CD4-positive, alpha-beta T cell treated with Interleukin-15 for 4 hours (primary cell): Measurements from ENCODE around the gene PROK1.
"Not testable (repeated sequence)": the region's sequence is repeated elsewhere in the genome, so short reads cannot be mapped to it uniquely, and the experiment has no call there.

Experiments
- DNase-seq: peaks from one replicate; pipeline ENCODE4 v3.0.0-alpha.2; 2020; ENCODE audit warnings: low spot score

PROK1 gene

DNA sequence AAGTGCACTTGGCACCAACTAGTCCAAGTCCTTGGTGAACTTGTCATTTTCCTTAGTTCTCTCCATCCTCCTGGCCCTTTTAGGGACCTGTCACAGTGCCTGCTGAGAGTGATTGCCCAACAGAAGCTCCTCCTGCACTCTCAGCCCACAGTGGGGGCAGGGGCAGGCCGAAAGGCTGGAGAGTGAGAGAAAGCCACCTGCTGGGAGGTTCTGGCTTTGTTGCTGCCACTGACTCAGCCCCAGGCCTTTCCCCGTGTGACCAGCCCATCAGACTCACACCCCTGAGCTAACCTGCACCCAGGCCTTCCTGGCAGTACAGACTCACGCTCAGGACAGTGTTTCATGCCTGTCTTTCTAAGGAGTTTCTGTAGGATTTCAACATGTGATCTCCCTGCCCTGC, 17.1 kb upstream of the PROK1 start:
- DNase-seq: no peak

DNA sequence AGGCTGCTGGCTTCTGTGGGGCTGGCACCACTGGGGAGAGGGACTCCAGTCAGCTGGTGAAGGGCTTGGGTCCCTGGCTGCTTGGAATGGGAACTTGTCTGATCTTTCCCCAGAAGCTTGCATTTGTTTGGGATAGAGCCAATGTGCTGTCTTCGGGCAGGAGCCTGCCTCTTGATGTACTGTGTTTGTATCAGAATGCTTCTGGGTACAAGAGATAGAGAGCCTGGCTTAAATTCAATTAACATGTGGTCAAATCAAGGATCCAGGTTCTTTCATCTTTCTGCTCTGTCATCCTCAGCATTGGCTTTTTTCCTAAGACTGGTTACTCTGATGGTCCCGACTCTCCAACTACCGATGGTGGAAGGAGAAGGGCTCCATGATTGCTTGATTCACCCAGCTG, 16.0 kb upstream of the PROK1 start:
- DNase-seq: no peak

DNA sequence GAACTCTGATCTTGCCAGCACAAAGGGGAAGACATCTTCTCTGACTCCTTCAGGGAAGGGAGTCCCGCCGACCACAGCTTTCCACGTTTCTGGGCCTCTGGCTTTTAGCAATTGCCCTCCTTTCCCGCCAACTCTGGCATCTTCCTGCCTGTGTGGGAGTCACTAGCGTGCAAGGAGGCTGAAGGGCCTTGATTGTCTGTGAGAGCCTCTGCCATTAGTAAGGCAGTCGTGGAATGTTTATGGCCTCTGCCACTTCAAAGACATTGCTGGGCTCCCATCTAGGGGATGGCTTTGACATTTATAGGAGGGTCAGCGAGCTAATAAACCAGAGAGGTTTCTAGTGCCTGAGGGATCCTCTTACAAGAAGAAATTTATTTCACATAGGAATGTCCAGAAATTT, 14.3 kb upstream of the PROK1 start:
- no peak for DNase-seq

DNA sequence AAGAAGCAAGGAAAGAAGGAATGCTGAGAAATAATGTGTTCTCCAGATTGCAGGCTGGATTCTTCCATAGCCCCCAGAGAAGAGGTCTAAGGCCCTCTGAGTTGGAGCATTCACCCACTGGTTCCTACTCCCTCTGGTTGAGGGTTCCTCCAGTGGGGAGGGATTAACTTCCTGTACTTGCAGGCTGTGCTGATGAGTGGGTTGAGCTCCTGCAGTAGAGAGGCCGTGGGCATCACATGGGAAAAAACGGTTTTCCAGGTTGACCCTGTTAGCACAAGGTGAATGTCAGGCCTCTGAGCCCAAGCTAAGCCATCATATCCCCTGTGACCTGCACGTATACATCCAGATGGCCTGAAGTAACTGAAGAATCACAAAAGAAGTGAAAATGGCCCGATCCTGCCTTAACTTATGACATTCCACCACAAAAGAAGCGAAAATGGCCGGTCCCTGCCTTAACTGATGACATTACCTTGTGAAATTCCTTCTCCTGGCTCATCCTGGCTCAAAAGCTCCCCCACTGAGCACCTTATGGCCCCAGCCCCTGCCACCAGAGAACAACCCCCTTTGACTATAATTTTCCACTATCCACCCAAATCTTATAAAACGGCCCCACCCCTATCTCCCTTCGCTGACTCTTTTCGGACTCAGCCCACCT, 13.2 kb upstream of the PROK1 start:
- DNase-seq: not testable (repeated sequence)

DNA sequence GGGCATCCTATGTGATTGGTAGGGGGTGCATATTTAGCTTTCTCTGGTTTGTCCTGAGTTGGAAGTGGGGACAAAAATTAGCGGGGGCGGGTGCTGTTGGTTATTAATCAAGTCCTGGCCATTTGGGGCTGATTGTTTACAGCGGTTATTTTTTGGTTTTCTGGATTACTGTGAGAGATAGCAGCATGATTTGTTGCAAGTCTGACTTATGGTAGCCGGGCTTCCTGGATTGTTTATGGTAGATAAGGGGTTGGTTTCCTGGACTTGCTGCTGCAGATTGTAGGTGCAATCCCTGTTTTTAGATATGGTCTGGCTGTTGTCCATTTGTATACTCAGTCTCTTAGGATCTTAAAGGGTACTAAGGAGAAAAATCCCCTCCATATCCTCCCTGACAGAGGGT, 12.1 kb upstream of the PROK1 start:
- no peak for DNase-seq

DNA sequence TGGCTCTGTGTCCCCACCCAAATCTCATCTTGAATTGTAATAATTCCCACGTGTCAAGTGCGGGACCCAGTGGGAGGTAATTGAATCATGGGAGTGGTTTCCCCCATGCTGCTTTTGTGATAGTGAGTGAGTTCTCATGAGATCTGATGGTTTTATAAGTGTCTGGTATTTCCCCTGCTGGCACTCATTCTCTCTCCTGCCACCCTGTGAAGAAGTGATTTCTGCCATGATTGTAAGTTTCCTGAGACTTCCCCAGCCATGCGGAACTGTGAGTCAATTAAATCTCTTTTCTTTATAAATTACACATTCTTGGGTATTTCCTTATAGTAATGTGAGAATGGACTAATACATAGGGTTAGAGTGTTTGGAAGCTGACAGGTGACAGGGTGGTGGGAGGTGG, 11.1 kb upstream of the PROK1 start:
- not testable (repeated sequence) for DNase-seq

DNA sequence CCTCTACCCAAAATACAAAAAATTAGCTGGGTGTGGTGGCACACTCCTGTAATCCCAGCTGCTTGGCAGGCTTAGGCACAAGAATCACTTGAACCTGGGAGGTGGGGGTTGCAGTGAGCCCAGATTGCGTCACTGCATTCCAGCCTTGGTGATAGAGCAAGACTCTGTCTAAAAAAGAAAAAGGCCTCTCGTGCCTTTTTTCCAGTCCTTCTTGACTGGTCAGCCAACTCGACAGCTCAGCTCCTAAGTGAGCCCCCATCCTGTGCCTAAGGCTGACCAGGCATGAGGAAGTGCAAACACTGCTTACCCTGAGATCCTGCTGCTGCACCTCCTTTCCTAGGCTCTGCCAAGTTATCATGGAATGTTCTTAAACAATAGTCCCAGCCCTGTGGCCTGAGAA, 10.1 kb upstream of the PROK1 start:
- DNase-seq: no peak

DNA sequence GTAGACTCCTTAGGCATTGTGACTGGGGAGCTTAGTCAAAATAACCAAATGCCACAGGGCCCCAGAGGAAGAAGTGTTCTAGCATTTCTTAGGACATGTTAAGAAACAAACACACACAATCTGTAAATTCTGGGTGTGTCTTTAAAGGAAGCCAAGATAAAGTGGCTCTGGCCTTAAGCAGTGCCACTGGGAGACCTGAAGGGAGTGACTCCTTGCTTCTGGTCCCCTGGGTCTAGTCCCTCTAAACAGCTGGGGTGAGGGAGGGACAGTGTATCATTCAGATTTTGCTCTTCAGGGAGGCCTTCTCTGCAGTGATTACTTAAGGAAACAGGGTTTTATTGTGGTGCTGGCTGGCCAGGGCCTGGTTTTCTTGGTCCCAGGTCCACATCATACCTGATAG, 9.1 kb upstream of the PROK1 start:
- DNase-seq: no peak

DNA sequence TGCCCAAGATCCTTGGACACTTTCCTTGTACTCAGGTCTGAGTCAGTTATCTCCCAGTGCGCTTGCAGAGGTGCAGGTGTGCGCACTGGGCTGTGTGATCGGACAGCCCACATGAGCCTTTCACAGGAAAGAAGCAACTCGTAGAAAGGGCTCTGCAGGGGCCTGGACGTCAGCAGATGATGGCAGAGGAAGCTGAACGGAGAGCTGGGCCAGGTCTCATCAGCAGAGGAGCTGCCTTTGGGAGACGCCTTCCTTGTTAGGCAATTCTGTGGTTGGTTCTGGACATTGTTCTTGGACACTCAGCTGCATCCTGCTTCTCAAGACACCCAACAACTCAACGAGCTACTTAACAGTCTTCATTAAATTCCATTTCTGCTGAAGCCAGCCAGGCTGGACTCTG, 7.5 kb upstream of the PROK1 start:
- no peak for DNase-seq

DNA sequence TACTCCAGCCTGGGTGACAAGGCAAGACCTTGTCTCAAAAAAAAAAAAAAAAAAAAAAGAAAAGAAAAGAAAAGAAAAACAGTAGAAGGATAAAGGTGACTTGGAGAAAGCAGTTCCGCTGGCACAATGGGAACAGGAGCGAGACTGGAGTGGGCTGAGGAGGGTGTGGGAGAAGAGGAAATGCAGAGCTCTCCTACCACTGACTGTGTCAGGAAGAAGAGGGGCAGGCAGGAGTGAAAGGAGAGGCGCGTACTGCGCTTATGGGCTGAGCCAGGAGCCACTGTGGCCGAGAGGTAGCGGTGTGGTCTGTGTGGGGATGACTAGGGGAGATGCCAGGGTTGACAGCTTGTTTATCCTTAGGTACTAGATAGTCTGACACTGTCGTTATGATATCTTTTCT, 6.4 kb upstream of the PROK1 start:
- no peak for DNase-seq

DNA sequence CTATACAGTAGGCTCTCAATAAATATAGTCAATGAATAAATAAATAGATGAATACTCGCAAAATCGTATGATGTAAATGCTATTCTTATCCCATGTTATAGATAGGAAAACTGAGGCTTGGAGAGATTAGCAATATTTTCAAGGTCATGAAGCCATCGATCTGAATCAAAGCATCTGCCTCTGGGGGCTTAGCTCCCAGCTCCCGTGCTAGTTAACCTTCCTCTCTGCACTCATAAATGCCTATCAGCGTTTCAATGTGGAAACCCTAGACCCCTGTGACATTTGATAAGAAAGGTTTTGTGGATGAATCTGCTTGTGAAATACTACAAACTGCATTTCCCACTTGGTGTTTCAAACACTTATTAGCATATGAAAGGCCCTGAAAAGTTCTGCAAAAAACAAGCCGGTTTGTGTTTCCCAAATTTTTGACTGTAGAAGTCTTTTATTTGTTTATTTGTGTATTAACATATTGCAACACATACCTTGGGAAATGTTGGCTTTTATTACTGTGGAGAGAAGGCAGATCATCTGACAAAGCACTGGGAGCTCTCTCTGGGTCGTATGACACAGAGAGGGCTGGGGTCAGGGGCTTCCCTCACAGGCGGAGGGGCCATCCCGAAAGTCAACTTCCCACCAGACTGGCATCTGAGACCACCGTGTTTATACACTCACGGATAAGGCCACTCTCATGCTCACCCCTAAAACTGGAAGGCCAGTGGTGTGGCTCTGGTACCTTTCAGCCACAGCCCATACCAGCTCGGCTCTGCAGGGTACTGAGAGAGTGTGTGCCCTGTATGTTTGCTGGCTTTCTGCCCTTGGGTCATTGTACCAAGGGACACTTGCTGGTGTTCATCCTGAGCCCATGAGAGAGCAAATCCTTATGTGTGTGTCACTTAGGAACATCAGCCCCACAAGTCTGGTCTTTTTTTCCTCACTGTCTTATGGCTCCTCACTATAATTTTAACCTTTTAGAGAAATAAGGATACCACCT, 993 bp upstream of the PROK1 start:
- no peak for DNase-seq

DNA sequence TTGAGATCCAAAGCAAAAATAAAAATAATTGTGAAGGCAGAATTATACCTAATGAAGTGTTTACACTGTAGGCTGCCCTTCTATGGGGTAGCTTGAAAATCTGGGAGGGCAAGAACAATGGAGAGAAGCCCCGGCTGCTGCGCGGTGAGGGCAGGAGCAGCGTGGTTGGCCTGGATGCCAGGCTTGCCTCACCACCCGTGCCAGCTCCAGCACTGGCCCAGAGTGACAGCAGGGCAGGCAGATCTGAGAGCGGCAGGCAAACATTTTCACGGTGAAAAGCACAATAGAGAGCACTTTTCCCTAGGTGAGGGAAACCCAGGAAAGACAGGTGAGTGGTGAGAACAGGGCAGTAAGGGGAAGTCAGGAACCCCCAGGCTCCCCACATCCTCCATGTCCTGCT, 1.4 kb downstream of the PROK1 start:
- DNase-seq: no peak

DNA sequence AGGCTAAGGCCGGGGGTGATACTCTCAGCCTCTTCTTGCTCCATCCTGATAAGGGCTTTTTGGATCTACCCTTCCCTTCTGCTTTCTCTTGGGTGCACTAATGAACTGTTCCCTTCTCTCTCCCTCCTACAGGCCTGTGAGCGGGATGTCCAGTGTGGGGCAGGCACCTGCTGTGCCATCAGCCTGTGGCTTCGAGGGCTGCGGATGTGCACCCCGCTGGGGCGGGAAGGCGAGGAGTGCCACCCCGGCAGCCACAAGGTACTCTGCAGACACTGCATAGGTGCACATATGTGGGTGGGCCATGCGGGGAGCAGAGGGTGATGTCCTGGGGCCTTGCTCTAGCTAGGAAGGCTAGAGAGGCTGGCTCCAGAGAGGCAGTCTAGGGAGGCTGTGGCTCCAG, 2.9 kb downstream of the PROK1 start:
- DNase-seq: no peak

DNA sequence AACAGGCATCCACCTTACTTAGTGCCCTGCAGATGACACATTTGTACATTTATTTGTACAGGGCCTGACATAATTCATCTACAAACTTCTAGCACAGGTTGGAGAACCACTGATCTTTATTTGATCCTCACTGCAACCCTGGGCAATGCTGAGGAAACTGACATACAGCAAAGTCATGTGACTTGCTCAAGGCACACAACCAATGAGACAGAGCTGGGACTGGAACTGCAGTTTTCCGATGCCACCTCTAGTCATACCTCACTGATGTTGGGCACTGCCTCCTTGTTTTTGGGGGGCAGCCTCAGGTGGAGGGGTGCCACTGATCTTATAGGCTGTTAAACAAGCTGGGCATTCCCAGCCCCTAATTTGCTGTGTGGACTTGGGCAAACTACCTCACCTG, 3.4 kb downstream of the PROK1 start:
- DNase-seq: no peak

DNA sequence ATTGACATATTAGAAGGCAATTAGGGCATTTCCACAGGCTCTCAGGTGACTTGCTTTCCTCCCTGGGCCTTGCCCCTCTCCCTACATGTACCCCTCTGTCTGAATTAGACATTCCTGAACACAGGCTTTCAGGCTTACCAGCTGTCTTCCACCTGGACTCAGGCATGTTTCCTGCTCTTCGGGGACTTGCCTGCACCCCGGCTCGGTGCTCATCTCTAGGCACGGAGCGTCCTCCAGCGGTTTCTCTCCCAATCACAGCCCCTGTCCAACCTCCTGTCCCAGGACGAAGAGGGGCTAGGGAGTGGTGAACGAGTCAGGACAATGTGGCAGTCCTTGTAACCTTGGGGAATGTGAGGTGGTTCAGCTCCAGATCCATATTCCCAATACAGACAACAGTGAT, 4.2 kb downstream of the PROK1 start:
- DNase-seq: no peak

DNA sequence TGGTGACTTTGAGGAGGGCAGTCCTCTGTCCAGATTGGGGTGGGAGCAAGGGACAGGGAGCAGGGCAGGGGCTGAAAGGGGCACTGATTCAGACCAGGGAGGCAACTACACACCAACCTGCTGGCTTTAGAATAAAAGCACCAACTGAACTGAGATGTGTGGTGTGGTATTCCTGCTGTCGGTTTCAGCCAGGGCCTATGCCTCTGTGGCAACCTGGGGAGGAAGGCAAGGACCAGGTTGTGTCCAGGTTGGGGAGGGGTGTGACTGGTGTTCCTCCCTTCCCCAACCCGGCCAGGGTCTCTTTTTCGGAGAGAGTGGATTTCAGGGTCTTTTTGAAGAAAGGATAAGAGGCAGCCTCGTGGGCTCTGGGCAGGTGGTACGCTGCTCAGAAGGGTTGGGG, 6.3 kb downstream of the PROK1 start:
- DNase-seq: no peak

DNA sequence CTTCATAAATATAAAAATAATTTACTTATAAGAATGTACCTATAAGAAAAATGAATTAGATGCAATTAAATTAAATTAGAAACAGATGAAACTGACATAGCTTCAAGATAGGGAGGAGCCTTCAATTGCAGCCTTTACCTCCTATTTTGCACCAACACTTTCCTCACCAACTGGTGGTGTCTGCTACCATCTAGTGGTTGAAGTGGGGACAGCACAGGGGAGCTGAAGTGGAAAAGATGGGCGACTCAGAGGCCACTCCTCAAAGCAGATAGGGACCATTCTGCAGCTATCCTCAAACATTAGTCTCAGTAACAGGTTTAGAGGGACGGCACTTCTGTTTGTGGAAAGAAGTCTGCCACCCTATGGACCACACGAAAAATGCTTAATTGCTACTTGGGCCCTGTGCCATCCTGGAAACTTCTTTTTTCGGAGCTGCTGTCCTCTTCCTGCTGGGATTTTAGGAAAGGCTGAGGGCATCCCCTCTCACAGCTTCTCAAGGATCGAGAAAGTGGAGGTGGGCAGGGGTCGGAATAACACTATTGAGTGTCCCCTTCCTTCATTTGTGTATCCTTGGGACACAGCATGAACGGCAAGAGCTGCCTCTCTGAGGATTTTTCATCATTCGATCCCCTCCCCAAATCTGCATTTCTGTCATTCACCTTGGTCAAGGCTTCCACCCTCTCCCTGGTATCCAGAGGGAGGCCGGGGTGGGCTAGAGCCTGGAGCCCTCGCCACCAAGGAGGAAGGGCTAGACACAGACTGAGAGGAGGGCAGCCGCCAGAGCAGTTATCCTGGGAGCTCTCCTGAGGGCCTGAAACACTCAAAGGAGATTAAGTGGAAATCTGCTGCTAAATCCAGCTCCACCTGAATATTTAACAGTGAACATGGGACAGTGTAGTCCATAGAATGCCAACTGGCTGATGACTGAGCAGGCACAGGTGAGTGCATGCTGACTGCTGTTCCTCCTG, 9.6 kb downstream of the PROK1 start:
- DNase-seq: peak; percentile 87

DNA sequence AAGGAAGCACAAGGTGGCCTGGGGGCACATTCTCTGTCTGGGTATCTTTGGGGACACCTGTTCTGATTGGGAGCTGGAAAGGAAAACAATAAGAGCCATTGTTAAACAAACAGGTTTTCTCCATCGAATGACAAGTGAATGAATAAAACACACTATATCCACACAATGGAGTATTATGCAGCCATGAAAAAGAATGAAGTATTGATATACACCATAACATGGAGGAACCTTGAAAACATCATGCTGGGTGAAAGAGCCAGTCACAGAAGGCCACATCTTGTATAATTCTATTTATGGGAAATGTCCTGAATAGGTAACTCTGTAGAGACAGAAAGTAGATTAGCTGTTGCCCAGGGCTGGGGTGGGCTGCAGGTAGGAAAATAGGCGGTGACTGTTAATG, 11.1 kb downstream of the PROK1 start:
- no peak for DNase-seq

DNA sequence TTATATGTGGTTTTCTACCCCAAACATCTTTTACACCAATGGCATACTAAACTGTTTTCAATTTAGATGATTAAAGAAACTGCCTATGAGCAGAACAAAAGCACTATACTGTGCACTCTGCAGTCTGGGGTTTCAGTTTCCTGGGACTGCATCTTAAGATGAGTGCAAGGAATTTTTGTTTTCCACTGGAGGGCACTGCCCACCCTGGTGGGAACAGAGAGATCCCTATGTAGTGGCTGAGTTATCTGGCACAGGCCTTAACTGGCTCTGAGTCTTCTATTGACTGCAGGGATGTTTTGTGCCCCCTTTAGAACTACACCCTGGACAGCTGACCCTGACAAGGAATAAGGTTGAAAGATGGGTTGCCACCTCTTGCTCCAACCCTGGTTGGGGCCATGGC, 12.0 kb downstream of the PROK1 start:
- DNase-seq: no peak

DNA sequence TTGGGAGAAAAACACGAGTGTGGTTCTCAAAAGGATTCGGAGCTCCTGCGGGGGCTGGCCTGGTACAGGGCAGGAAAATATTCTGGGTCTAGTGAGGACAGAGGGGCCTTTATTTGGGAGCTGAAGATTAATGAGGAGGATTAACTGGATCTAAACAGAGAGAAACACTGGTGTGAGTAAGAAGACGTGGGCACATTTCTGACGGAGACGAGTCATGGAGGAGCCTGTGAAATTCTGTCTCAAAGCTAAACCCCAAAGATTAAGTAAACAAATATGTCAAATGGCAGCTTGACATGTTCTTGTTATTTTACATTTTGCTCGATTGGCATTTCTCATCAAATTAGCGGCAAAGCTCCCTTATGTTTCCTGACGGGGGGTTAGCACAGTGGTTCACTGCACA, 12.8 kb downstream of the PROK1 start:
- no peak for DNase-seq

DNA sequence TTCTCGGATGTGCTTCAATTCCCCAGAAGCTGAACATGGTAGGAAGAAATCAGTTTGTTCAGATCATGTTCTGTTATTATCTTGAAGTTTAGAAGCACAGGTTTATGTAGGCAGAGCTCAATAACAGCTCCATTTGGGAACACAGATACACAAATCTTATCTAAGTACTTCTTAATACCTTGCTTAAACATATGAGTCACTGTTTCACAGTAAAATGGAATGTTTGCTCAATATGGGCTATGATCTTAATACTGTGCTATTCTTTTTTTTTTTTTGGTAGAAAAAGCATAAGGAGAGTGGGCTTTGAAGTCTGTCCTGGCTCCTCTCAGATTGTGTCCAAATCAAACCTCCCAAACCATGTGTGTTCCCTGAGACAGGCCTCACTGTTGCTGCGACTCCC, 13.4 kb downstream of the PROK1 start:
- no peak for DNase-seq

DNA sequence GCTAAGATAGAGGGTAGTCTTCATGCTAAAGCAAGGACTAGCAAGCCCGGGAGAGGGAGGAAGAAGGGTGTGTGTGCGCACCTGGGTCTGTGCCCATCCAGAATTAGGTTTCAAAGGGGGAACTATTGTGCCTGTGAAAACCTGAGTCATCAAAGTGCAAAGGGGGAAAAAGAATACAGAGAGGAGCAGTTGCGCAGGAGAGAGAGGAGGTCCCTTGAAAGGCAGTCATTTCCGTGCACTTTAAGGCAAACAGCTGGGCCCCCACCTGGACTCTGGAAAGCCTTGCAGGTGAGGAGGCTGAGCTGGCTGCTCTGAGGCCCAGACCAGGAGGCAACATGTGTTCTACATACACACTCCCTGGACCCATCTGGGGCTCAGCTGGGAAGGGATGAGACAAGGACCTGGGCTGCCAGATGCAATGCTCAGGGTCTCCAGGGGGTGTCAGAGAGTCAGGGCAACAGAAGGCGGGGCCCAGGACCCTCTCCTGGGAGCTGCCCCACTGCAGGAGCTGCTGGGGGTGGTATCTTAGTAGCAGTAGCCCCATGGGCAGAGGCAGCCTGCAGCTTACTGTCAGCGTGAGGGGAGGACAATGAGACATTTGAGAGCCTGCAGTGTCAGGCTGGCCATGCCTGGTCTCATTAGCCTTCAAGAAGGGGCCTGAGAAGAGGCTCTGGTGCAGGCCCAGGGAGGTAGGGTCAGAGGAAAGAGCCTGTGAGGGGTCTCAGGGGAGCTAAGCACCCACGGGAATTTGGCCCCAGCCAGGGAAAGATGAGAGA, 14.3 kb downstream of the PROK1 start:
- no peak for DNase-seq
